Left lung (tissue), 10 donors: ENCODE measurements around the gene STXBP1. TPM values are rescaled to one million over a fixed set of nuclear protein-coding genes. Genes with fewer than 3 reads are reported as not detected.

Experiments used
- ATAC-seq: fragments of 200-7000 bp; cut with Tn5 transposase; one replicate; pipeline ENCODE4 v1.9.1; 2020; ENCODE audit warnings: moderate library complexity
- DNase-seq, 4 donors: peaks; one replicate each; pipeline ENCODE4 v3.0.0-alpha.2; 2013 to 2020
- H3K27ac ChIP-seq, 2 donors: fragments of 200-600 bp; sonication (generic) in 1 of 2; one replicate each; pipeline versions ENCODE4 v1.5.0 to v1.8.0; 2020 to 2021
- H3K27me3 ChIP-seq, 2 donors: fragments of 200-600 bp; sonication (generic) in 1 of 2; one replicate each; pipeline versions ENCODE4 v1.5.0 to v1.8.0; 2020 to 2021
- H3K36me3 ChIP-seq, 2 donors: fragments of 200-600 bp; sonication (generic) in 1 of 2; one replicate each; pipeline versions ENCODE4 v1.5.0 to v1.8.0; 2020 to 2021
- H3K4me1 ChIP-seq, 2 donors: fragments of 200-600 bp; one replicate each; pipeline ENCODE4 v1.8.0; 2021
- H3K4me3 ChIP-seq, 2 donors: fragments of 200-600 bp; sonication (generic) in 1 of 2; one replicate each; pipeline versions ENCODE4 v1.5.0 to v1.8.0; 2020 to 2021; ENCODE audit warnings: mild to moderate bottlenecking in 1 of 2
- H3K9me3 ChIP-seq, 2 donors: fragments of 200-600 bp; sonication (generic) in 1 of 2; one replicate each; pipeline versions ENCODE4 v1.5.0 to v1.8.0; 2020 to 2021
- CTCF ChIP-seq, 2 donors: fragments of 200-600 bp; sonication (generic) in 1 of 2; IDR thresholded peaks; one replicate each; pipeline versions ENCODE4 v1.5.0 to v1.8.0; 2021; ENCODE audit warnings: antibody characterized with exemption in 2 of 2
- intact Hi-C, 2 donors: fragments of 100-400 bp; cut with DNase I; formaldehyde crosslinking; loops; one replicate each; pipeline versions ENCODE4 v1.11.2 to v1.14.2; 2022
- polyA plus RNA-seq, 6 donors: library from polyadenylated mRNA; unstranded; fragments of 120-200 nt; gene quantifications; one replicate each; pipeline ENCODE4 v1.2.1, GENCODE V29; 2013; ENCODE audit not compliant: insufficient read length in 6 of 6
- total RNA-seq, 2 donors: library from RNA; stranded (reverse); fragmentation: NEBNext Ultra II Directional; extraction: Animal tissue kit (Norgen Biotek cat#: 25700); gene quantifications; one replicate each; pipeline ENCODE4 v1.2.1, GENCODE V29; 2021
- donor health status: DM: no; HTN: yes; CAD: no.
- donor health status: DM: no; HTN: no; CAD: no.

The STXBP1 gene
- total and polyA plus RNA-seq, 8 donors, result 40.7 to 76.7 (median 48.8) TPM

GRCh38 chr9:127599550-127599891, 12.6 kb upstream of the STXBP1 start:
- H3K4me1 ChIP-seq, result no peaks in the 10 kb centered on the region
- H3K36me3 ChIP-seq, result no peaks in the 10 kb centered on the region
- DNase-seq, result no peak
- H3K9me3 ChIP-seq, result no peaks in the 10 kb centered on the region
- ATAC-seq, result no peak
- intact Hi-C loops, result no loop called here
- no peak overlapping the region for H3K4me3 ChIP-seq
- no peak overlapping the region for H3K27ac ChIP-seq
- no peak for TF ChIP-seq CTCF (IDR thresholded peaks at IDR 0.05)
- no peaks in the 10 kb centered on the region for H3K27me3 ChIP-seq

- H3K4me1 ChIP-seq, result peaks cover 12 to 18% of the 10 kb centered on the region in 2 donors
- ATAC-seq (no peak), DNase-seq (no peak)
- no peak for TF ChIP-seq CTCF (IDR thresholded peaks at IDR 0.05)
- H3K27ac ChIP-seq, result no peak overlapping the region
- H3K27me3 ChIP-seq, result peaks cover 0 to under 1% of the 10 kb centered on the region in 2 donors
- H3K4me3 ChIP-seq, result no peak overlapping the region
- no peaks in the 10 kb centered on the region for H3K9me3 ChIP-seq
- no peaks in the 10 kb centered on the region for H3K36me3 ChIP-seq
- intact Hi-C loops, result no loop called here
These were observed 8.9 kb upstream of the STXBP1 start for GRCh38 chr9:127603226-127603625.

- peaks cover 0 to 27% of the 10 kb centered on the region in 2 donors for H3K27me3 ChIP-seq
- H3K4me3 ChIP-seq, result no peak overlapping the region
- peaks cover 18 to 27% of the 10 kb centered on the region in 2 donors for H3K4me1 ChIP-seq
- TF ChIP-seq CTCF (IDR thresholded peaks at IDR 0.05), result no peak
- H3K36me3 ChIP-seq, result no peaks in the 10 kb centered on the region
- ATAC-seq (no peak), DNase-seq (no peak)
- intact Hi-C loops, result no loop called here
- H3K27ac ChIP-seq, result no peak overlapping the region
- H3K9me3 ChIP-seq, result no peaks in the 10 kb centered on the region
These were observed 6.0 kb upstream of the STXBP1 start for GRCh38 chr9:127606043-127606442.

GRCh38 chr9:127608104-127608966, 3.7 kb upstream of the STXBP1 start:
- ATAC-seq (peak; percentile 72), DNase-seq (peak in 3 of 4 donors; percentile 77 to 92 (median 84))
- Histone ChIP-seq H3K27me3 (peaks cover 0 to 46% of the 10 kb centered on the region in 2 donors), H3K27ac (peak overlapping the region; percentile 4 to 63), H3K9me3 (no peaks in the 10 kb centered on the region), H3K4me3 (peak overlapping the region; percentile 15 to 31), H3K36me3 (no peaks in the 10 kb centered on the region), H3K4me1 (peaks cover 18 to 38% of the 10 kb centered on the region in 2 donors)
- intact Hi-C loops, result no loop called here
- TF ChIP-seq CTCF (IDR thresholded peaks at IDR 0.05), result no peak

GRCh38 chr9:127611603-127611898, 526 bp upstream of the STXBP1 start:
- intact Hi-C loops, result no loop called here
- Histone ChIP-seq H3K4me3 (peak overlapping the region; percentile 46 to 90), H3K27ac (peak overlapping the region; percentile 45 to 58), H3K27me3 (peaks cover 0 to 57% of the 10 kb centered on the region in 2 donors), H3K4me1 (peaks cover 25 to 53% of the 10 kb centered on the region in 2 donors), H3K9me3 (no peaks in the 10 kb centered on the region), H3K36me3 (no peaks in the 10 kb centered on the region)
- TF ChIP-seq CTCF (IDR thresholded peaks at IDR 0.05), result no peak
- ATAC-seq (peak; percentile 0), DNase-seq (no peak)
